GM12872 (cell line): Measurements from ENCODE around the gene OAS3.

Experiments used
- TF ChIP-seq, protein P1 (sequence below): IDR thresholded peaks from 3 replicates; pipeline ENCODE4 v1.5.1; 2011; ENCODE audit warnings: low read depth, mild to moderate bottlenecking, low read length, moderate library complexity; ENCODE audit not compliant: insufficient read depth

OAS3 gene

DNA sequence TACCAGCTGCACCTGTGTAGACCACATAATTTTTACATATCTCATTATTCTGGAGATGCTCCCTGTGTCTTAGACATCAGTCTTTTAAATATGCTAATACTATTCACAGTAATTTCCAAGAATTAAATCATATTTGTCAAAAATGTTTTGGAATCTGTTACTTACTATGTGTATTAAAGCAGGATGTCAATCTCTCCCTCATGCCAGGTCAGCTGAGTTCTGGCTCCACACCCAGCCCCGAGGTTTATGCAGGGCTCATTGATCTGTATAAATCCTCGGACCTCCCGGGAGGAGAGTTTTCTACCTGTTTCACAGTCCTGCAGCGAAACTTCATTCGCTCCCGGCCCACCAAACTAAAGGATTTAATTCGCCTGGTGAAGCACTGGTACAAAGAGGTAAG lies 67.9 kb downstream of the OAS3 start:
- TF ChIP-seq, protein P1, sequence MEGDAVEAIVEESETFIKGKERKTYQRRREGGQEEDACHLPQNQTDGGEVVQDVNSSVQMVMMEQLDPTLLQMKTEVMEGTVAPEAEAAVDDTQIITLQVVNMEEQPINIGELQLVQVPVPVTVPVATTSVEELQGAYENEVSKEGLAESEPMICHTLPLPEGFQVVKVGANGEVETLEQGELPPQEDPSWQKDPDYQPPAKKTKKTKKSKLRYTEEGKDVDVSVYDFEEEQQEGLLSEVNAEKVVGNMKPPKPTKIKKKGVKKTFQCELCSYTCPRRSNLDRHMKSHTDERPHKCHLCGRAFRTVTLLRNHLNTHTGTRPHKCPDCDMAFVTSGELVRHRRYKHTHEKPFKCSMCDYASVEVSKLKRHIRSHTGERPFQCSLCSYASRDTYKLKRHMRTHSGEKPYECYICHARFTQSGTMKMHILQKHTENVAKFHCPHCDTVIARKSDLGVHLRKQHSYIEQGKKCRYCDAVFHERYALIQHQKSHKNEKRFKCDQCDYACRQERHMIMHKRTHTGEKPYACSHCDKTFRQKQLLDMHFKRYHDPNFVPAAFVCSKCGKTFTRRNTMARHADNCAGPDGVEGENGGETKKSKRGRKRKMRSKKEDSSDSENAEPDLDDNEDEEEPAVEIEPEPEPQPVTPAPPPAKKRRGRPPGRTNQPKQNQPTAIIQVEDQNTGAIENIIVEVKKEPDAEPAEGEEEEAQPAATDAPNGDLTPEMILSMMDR, result no peak

DNA sequence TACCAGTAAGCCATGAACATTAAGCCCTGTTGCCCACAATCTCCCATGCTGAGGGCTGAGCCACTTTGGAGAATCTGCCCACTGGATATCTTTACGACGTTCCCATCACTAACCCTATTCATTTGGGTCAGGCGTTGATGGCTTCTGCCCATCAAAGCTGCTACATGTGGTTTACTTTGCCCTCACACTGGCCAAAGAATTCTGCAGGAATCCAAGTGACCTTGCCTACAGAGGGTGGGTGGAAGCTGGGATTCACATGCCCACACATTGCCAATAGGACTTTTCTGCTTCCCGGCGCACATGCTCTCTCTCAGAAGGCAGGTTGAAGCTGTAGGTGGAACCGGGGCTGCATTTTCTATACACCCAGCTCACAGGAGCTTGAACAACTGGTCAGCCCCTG lies 68.4 kb downstream of the OAS3 start:
- TF ChIP-seq, protein P1, result no peak

DNA sequence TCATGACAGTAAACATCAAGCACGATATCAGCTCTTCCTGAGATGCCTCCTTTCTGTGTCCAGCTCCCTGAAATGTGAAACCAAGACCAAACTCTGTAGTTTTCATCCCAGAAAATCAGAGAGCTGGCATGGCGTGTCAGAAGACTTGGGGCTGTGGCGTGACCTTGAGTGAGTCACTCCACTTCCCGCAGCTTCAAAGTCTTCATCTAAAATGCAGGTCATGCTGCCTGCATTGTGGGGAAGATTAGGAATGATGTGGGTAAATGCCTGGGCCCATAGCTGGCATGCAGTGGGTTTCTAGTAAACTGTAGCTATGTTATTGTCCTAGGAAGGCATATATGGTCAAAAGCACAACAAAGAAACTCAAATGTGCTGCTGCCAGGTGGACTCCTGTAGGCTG lies 68.9 kb downstream of the OAS3 start:
- TF ChIP-seq, protein P1, result no peak

DNA sequence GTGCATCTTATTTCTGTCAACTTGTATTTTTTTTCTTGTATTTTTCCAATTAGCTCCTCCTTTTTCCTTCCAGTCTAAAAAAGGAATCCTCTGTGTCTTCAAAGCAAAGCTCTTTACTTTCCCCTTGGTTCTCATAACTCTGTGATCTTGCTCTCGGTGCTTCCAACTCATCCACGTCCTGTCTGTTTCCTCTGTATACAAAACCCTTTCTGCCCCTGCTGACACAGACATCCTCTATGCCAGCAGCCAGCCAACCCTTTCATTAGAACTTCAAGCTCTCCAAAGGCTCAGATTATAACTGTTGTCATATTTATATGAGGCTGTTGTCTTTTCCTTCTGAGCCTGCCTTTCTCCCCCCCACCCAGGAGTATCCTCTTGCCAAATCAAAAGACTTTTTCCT lies 72.4 kb downstream of the OAS3 start:
- TF ChIP-seq, protein P1, result no peak

DNA sequence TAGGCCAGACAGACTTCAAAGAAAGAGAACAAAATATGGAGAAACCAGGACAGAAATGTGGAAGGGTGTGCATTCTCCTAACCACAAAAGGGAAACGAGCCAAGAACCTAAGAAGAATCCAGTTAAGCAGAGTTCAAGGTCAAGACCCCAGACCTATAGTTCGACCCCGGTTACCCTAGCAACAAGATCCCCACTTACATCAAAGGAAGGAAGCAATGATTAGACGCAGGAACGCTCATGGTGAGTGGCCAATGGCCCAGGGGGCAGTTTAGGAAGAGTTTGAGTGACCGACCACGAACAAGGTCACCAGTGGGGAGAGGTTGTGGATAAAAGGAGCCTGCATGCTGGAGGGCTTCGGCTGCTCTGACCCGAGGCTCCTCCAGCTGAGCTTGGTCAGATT lies 76.3 kb downstream of the OAS3 start:
- TF ChIP-seq, protein P1, result no peak

DNA sequence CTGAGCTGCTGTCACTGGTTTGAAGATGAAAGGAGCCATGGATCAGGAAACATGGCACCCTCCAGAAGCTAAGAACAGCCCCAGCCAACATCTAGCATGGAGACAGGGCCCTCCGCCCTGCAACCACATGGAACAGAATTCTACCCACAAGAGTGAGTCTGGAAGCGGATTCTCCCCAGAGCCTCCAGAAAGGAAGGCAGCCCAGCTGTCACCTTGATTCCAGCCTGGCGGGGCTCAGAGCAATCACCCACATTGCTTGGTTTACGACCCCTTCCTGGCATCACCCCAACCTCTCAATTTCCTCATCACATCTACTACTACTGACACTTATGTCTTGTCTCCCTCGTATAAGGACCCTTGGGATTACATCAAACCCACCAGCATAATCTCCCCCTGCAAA lies 78.5 kb downstream of the OAS3 start:
- TF ChIP-seq, protein P1, result no peak

DNA sequence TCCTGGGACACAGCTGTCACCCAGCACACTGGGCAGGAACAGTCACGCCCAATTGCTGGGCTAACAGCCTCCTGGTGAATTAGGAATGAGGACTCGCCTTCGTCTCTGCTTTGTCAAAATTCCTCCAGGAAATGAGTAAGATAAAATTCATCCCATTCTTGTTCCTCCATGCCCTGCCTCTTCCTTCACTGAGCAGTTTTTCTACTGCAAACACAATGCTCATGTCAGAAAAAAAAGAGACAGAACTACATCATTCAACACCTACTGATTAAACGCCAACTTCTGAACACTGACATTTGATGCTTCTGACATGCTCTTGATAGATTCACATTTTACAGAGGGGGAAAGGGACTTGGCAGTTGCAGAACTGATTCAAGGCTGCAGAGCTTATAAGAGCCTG lies 80.8 kb downstream of the OAS3 start:
- TF ChIP-seq, protein P1, result no peak

DNA sequence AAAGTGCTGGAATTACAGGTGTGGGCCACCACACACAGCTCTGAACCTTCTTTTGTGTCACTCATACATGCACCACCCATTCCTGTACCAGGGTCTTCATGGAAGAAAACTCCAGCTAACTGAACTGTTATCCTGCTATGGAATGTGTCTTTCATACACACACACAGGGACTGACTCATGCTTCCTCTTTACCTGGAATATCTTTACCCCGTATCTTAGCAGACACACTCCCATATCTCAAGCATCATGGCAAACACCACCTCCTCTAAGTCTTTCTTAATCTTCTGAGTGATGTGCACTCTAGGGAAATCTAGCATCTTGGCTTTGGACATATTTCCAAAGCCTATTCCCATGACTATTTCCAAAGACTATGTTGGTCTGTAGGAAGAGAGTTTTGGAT lies 83.2 kb downstream of the OAS3 start:
- TF ChIP-seq, protein P1, result no peak
